Pancreas (tissue), 10 donors: ENCODE measurements around the gene EXOC6. TPM values are rescaled to one million over a fixed set of nuclear protein-coding genes. Genes with fewer than 3 reads are reported as not detected.

ENCODE experiments used
- ATAC-seq, 4 donors: fragments of 200-7000 bp; cut with Tn5 transposase; one replicate each; pipeline versions ENCODE4 v1.8.0 to v1.9.1; 2020; ENCODE audit warnings: mild to moderate bottlenecking in 4 of 4, moderate library complexity in 4 of 4
- DNase-seq, 6 donors: peaks; one replicate each; pipeline ENCODE4 v3.0.0-alpha.2; 2020
- FAIRE-seq: peaks from 2 replicates; lab custom pipeline; 2012; peaks lifted over from hg19 to GRCh38; lab: Jason Lieb, UNC
- H3K27ac ChIP-seq, 4 donors: fragments of 200-600 bp; sonication (generic); 1 replicate in 3 of 4; 2 replicates in 1 of 4; pipeline versions ENCODE4 v1.5.0 to v1.8.0; 2020
- H3K27me3 ChIP-seq, 4 donors: fragments of 200-600 bp; one replicate each; pipeline ENCODE4 v1.8.0; 2021
- H3K36me3 ChIP-seq, 3 donors: fragments of 200-600 bp; sonication (generic) in 1 of 3; one replicate each; pipeline versions ENCODE4 v1.5.0 to v1.8.0; 2020 to 2021
- H3K4me1 ChIP-seq, 3 donors: fragments of 200-600 bp; one replicate each; pipeline ENCODE4 v1.8.0; 2021
- H3K4me3 ChIP-seq, 4 donors: fragments of 200-600 bp; sonication (generic) in 2 of 4; one replicate each; pipeline versions ENCODE4 v1.5.0 to v1.8.0; 2020 to 2021
- H3K9me3 ChIP-seq, 4 donors: fragments of 200-600 bp; one replicate each; pipeline ENCODE4 v1.8.0; 2021
- WGBS, 2 donors: extraction: QIAGEN DNeasy Blood & Tissue Kit; methylation state at CpG; one replicate each; pipeline ENCODE4 v1.1.7; 2013; 5-methylcytosine and 5-hydroxymethylcytosine counted together
- intact Hi-C, 3 donors: fragments of 100-400 bp; cut with DNase I; formaldehyde crosslinking; loops; one replicate each; pipeline versions ENCODE4 v1.11.1 to v1.14.2; 2022
- polyA plus RNA-seq, 2 donors: library from polyadenylated mRNA; stranded (reverse); fragments of 200-250 nt; gene quantifications; one replicate each; pipeline ENCODE4 v1.2.3, GENCODE V29; 2013
- total RNA-seq, 6 donors: library from RNA; stranded (reverse); fragmentation: NEBNext Ultra II Directional in 4 of 6; extraction: Animal tissue kit (Norgen Biotek cat#: 25700) in 4 of 6; gene quantifications; one replicate each; pipeline versions ENCODE4 v1.2.1 to v1.2.4, GENCODE V29; 2021 to 2023
- TF ChIP-seq, protein P1 (sequence below), 4 donors: fragments of 200-600 bp; sonication (generic) in 3 of 4; IDR thresholded peaks; one replicate each; pipeline versions ENCODE4 v1.5.0 to v1.8.0; 2021; ENCODE audit warnings: antibody characterized with exemption in 4 of 4
- donor health status: healthy with polysubstance abuse.
- donor health status: DM: no; HTN: no; CAD: no; lungs with moderate emphysema.
- donor health status: DM: no; HTN: no; CAD: no.
- donor health status: control.
- donor health status: control.
- donor health status: Bipolar disorder and iron deficiency.
- donor health status: DM: yes; HTN: yes; CAD: no.
- donor health status: DM: no; HTN: no; CAD: no.
- donor health status: DM: no; HTN: no; CAD: no.
- donor health status: DM: yes; HTN: yes; CAD: no.

Gene EXOC6
- total and polyA plus RNA-seq, 8 donors = 4.2 to 10.3 (median 7.3) TPM

DNA sequence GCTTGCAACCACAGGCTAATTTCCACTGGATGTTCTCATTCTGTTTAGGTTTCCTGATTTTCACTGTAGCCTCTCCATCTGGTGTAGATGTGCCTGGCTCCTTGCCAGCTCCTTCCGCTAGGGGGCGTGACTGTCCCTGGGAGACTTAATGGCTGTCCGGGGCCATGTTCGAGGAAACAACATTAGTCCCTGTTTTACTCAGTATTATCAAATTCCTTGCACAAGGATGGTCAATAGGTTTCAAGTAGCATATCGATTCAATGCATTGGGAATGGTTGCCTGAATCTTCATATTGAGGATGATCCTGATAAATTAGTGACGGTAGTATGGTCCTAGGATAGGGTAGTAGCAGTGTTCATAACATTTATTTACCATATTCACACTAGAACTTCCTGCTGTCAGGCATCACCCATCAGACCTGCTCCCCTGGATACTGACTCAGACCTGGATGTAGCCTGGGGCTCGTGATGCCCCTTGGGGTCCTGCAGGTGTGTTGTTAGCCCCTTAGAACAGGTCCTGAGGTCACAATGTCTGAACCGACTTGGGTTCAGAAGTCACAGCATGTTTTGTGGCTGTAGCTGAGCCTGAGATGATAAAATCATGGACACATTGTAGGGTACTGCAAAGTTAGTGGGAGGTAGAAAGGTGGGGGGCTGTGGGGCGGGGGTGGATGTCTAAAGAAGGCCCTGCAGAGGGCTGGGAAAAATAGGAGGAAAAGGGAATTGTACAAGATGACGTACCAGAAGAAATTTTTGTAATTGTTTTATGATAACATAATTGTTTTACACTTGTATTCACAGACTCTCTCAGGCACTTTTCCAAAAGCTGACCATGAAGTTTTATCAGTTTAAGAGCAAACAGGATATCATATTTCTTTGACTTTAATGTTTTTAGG is 8.9 kb upstream of the EXOC6 start:
- no peak overlapping the region for H3K4me3 ChIP-seq
- FAIRE-seq (no peak), DNase-seq (peak in 5 of 6 donors; percentile 32 to 78 (median 58)), ATAC-seq (peak; percentile 33 to 74 (median 57))
- TF ChIP-seq, protein P1, sequence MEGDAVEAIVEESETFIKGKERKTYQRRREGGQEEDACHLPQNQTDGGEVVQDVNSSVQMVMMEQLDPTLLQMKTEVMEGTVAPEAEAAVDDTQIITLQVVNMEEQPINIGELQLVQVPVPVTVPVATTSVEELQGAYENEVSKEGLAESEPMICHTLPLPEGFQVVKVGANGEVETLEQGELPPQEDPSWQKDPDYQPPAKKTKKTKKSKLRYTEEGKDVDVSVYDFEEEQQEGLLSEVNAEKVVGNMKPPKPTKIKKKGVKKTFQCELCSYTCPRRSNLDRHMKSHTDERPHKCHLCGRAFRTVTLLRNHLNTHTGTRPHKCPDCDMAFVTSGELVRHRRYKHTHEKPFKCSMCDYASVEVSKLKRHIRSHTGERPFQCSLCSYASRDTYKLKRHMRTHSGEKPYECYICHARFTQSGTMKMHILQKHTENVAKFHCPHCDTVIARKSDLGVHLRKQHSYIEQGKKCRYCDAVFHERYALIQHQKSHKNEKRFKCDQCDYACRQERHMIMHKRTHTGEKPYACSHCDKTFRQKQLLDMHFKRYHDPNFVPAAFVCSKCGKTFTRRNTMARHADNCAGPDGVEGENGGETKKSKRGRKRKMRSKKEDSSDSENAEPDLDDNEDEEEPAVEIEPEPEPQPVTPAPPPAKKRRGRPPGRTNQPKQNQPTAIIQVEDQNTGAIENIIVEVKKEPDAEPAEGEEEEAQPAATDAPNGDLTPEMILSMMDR (IDR thresholded peaks at IDR 0.05) = peak in 1 of 4 donors; percentile 7
- WGBS, 2 donors = 21 to 25% methylated on average over 10 of the region's 10 CpGs
- no peaks in the 10 kb centered on the region for H3K27me3 ChIP-seq
- H3K4me1 ChIP-seq = peaks cover 0 to 15% (median 12%) of the 10 kb centered on the region in 3 donors
- intact Hi-C loops = no loop called here
- no peaks in the 10 kb centered on the region for H3K9me3 ChIP-seq
- H3K36me3 ChIP-seq = no peaks in the 10 kb centered on the region
- peak overlapping the region in 2 of 4 donors; percentile 25 to 27 for H3K27ac ChIP-seq

DNA sequence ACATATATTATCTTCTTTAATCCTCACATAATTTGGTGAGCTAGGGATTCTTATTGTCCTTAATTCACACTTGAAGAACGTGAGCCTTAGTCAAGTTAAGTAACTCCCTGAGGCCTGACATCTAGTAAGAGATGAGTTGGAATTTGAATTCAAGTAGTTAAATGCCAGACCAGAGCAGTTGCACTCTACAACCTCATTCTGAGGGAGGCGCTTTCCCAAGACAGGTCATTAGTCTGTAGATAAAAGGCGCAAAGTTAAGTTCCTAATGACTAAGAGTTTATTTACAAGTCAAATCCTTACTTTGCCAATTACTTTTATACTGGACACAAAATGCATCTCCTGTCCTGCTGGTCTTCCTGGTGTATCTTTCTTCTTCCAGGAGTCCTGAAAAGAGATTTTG is 3.6 kb upstream of the EXOC6 start:
- Histone ChIP-seq H3K27ac (no peak overlapping the region), H3K4me3 (no peak overlapping the region), H3K36me3 (no peaks in the 10 kb centered on the region), H3K27me3 (no peaks in the 10 kb centered on the region), H3K4me1 (peaks cover 0 to 10% (median 7%) of the 10 kb centered on the region in 3 donors), H3K9me3 (no peaks in the 10 kb centered on the region)
- no peak for FAIRE-seq
- intact Hi-C loops = no loop called here
- no peak for ATAC-seq
- TF ChIP-seq, protein P1 (IDR thresholded peaks at IDR 0.05) = no peak
- 63 to 71% methylated on average over 3 of the region's 3 CpGs for WGBS, 2 donors
- DNase-seq = no peak

DNA sequence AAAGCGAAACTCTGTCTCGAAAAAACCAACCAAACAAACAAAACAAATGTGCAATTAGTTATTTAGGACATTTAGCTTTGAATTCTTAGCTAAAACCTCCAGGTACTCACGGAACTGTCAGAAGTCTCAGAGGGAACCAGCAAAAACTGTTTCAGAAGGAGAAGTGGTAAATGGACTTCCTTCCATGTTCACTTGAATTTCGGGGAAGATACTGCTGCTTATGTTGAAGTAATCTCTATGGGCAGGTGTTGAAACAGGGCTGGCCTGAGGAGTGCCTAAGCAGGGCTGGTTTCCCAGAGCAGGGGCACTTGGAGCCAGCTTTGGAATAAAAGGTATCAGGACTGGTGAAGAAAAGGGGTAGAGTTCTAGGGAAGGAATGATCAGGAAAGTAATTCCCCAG is 2.4 kb upstream of the EXOC6 start:
- Histone ChIP-seq H3K4me1 (peaks cover 0 to 11% (median 4%) of the 10 kb centered on the region in 3 donors), H3K27me3 (no peaks in the 10 kb centered on the region), H3K27ac (no peak overlapping the region), H3K36me3 (no peaks in the 10 kb centered on the region), H3K9me3 (no peaks in the 10 kb centered on the region), H3K4me3 (no peak overlapping the region)
- ATAC-seq (no peak), FAIRE-seq (no peak), DNase-seq (no peak)
- WGBS, 2 donors = 77 to 82% methylated on average over 4 of the region's 4 CpGs
- intact Hi-C loops = no loop called here
- TF ChIP-seq, protein P1 (IDR thresholded peaks at IDR 0.05) = no peak

DNA sequence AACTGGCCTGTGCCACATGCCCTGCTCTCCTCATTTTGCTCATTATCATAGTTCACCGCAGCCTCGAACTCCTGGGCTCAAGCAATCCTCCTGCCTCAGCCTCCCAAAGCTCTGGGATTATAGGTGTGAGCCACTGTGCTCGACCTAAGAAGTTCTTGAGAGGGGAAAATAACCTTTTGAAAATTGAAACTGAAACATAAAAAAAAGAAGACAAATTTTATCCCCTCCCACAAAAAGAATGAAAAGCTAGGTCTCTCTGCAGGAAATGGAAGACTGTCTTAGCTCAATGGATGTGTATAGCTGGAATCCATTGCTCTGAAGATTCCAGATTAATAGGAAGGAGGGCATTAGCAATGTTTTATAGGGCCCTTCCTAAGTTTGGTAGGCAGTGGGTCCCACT is 2.0 kb upstream of the EXOC6 start:
- FAIRE-seq = no peak
- Histone ChIP-seq H3K36me3 (no peaks in the 10 kb centered on the region), H3K9me3 (no peaks in the 10 kb centered on the region), H3K4me3 (no peak overlapping the region), H3K27me3 (no peaks in the 10 kb centered on the region), H3K4me1 (peaks cover 0 to 11% (median 4%) of the 10 kb centered on the region in 3 donors), H3K27ac (no peak overlapping the region)
- 71 to 73% methylated on average over 3 of the region's 3 CpGs for WGBS, 2 donors
- DNase-seq = no peak
- ATAC-seq = no peak
- intact Hi-C loops = no loop called here
- TF ChIP-seq, protein P1 (IDR thresholded peaks at IDR 0.05) = no peak

DNA sequence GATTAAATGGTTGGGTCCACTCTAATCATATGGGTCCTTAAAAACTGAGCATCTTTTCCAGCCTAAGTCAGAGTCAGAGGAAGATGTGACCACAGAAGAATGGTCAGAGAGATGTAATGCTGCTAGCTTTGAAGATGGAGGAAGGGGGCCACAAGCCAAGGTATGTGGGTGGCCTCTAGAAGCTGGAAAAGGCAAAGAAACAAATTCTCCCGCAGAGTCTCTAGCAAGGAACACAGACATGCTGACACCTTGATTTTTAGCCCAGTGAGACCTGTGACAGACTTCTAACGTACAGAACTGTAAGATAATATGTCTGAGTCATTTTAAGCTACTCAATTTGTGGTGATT is 1.5 kb upstream of the EXOC6 start:
- TF ChIP-seq, protein P1 (IDR thresholded peaks at IDR 0.05) = no peak
- Histone ChIP-seq H3K27ac (no peak overlapping the region), H3K9me3 (no peaks in the 10 kb centered on the region), H3K4me1 (peaks cover 0 to 11% (median 4%) of the 10 kb centered on the region in 3 donors), H3K4me3 (no peak overlapping the region), H3K36me3 (no peaks in the 10 kb centered on the region), H3K27me3 (no peaks in the 10 kb centered on the region)
- intact Hi-C loops = no loop called here
- FAIRE-seq = no peak
- 82 to 90% methylated on average over 2 of the region's 2 CpGs for WGBS, 2 donors
- DNase-seq = no peak
- no peak for ATAC-seq
